Activated CD8-positive, alpha-beta T cell treated with anti-CD3 and anti-CD28 coated beads for 36 hours (primary cell): Measurements from ENCODE around the gene ALKAL2. TPM values are rescaled to one million over a fixed set of nuclear protein-coding genes. Genes with fewer than 3 reads are reported as not detected.

Source experiments
- ATAC-seq: fragments of 200-7000 bp; cut with Tn5 transposase; one replicate; pipeline ENCODE4 v1.10.0; 2021; ENCODE audit warnings: mild to moderate bottlenecking, moderate library complexity
- CTCF ChIA-PET: fragments of 350-600 bp; sonication (Branson Sonifier 250); formaldehyde crosslinking; loops from one replicate; lab custom pipeline; 2021; ENCODE audit warnings: antibody characterized with exemption; lab: Charles Lee
- POLR2A ChIA-PET: fragments of 350-600 bp; sonication (Branson Sonifier 250); formaldehyde crosslinking; loops from one replicate; lab custom pipeline; 2021; ENCODE audit warnings: antibody characterized with exemption; lab: Charles Lee
- DNase-seq: peaks from one replicate; pipeline ENCODE4 v3.0.0-alpha.2; 2020
- H3K27ac Mint-ChIP-seq: one replicate; pipeline ENCODE4 v1.8.0; 2021; ENCODE audit warnings: mild to moderate bottlenecking, mixed read lengths
- H3K27me3 Mint-ChIP-seq: one replicate; pipeline ENCODE4 v1.8.0; 2021; ENCODE audit warnings: mixed read lengths
- H3K36me3 Mint-ChIP-seq: one replicate; pipeline ENCODE4 v1.8.0; 2021; ENCODE audit warnings: low read depth, mixed read lengths
- H3K4me1 Mint-ChIP-seq: one replicate; pipeline ENCODE4 v1.8.0; 2021; ENCODE audit warnings: low read depth, mixed read lengths
- H3K4me3 Mint-ChIP-seq: one replicate; pipeline ENCODE4 v1.8.0; 2021; ENCODE audit warnings: mild to moderate bottlenecking, moderate library complexity, mixed read lengths
- H3K9me3 Mint-ChIP-seq: one replicate; pipeline ENCODE4 v1.8.0; 2021; ENCODE audit warnings: mixed read lengths
- intact Hi-C: fragments of 100-400 bp; cut with micrococcal nuclease; formaldehyde crosslinking; loops from one replicate; pipeline ENCODE4 v1.10.0; 2022
- total RNA-seq, 2 experiments: library from RNA; stranded (reverse); gene quantifications; one replicate each; pipeline ENCODE4 v1.2.3, GENCODE V29; 2021
- TF ChIP-seq, protein P1 (sequence below): fragments of 200-600 bp; IDR thresholded peaks from one replicate; pipeline ENCODE4 v1.8.0; 2022; ENCODE audit warnings: antibody characterized with exemption, mild to moderate bottlenecking

ALKAL2 gene
- total RNA-seq, 2 experiments from 2014 or later, result not detected

DNA sequence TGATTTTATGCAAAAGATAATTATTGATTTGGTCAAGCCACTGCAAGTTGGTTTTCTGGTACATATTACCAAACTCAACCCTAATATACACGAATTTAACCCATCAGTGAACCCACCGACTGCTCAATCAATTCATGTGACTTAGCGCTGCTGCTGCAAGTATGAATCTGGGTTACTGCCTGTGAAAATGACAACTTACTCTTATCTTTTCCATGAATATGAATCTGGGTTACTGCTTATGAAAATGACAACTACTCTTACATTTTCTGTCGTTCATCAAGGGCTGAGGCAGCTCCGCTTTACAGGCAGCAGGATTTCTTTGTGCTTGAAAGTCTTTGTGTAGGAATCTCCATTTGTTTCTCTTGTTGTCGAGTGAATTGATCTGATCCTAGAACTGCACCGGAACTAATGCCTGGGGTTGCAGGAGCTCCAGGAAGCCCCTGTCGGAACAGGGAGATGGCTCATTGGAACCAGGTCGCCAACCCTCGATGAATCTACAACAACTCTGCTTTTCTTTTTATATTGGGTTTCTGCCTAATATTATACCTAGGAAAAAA lies 22.1 kb upstream of the ALKAL2 start:
- ATAC-seq, result no peak
- CTCF ChIA-PET, result no interaction called here

DNA sequence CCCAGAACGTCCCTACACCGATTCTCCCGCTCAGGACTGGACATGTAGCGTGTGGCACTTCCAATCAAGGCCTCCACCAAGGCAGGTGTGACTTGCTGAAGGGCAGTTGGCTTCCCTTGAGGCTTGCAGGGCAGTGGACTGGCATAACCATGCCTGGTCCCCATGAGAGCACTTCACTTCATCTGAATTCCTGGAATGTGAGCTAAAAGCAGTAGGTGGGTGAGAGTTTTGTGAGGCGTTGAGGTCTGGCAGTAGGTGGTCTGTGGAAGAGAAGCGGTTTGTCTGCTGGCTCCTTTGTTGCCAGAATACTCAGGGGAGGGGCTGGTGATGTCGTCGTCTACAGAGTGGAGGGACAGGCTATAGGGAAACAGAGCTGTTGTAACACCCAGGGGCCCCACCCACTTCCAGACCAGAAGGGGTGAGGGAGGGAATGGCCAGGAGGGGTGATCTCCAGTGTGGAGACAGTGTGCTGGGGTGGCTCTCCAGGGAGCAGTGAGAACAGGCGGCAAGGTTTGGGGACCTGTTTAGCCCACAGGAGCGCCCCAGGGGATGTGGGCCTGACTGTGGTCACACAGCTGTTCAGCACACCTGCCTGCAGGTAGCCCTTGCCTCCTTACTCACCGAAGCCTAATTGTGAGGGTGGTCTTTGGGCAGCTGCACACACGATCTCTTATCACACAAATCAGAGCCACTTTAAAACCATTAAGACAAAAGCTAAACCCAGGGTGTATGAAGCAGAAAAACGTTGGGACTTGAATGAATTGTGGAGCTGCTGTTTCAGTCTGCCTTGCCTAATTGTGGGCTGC lies 21.5 kb upstream of the ALKAL2 start:
- Mint-ChIP-seq H3K4me3 (no peak overlapping the region), H3K9me3 (no peaks in the 10 kb centered on the region), H3K27me3 (peaks cover 3% of the 10 kb centered on the region), H3K36me3 (no peaks in the 10 kb centered on the region), H3K27ac (no peak overlapping the region), H3K4me1 (no peaks in the 10 kb centered on the region)
- CTCF ChIA-PET, result no interaction called here
- DNase-seq (no peak), ATAC-seq (no peak)
- TF ChIP-seq, protein P1, sequence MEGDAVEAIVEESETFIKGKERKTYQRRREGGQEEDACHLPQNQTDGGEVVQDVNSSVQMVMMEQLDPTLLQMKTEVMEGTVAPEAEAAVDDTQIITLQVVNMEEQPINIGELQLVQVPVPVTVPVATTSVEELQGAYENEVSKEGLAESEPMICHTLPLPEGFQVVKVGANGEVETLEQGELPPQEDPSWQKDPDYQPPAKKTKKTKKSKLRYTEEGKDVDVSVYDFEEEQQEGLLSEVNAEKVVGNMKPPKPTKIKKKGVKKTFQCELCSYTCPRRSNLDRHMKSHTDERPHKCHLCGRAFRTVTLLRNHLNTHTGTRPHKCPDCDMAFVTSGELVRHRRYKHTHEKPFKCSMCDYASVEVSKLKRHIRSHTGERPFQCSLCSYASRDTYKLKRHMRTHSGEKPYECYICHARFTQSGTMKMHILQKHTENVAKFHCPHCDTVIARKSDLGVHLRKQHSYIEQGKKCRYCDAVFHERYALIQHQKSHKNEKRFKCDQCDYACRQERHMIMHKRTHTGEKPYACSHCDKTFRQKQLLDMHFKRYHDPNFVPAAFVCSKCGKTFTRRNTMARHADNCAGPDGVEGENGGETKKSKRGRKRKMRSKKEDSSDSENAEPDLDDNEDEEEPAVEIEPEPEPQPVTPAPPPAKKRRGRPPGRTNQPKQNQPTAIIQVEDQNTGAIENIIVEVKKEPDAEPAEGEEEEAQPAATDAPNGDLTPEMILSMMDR, result no peak
- POLR2A ChIA-PET, result no interaction called here
- intact Hi-C loops, result no loop called here

More for the DNA sequence above, 22.1 kb upstream of the ALKAL2 start:
- no peaks in the 10 kb centered on the region for H3K36me3 Mint-ChIP-seq
- no peak for DNase-seq
- no peaks in the 10 kb centered on the region for H3K9me3 Mint-ChIP-seq
- H3K27ac Mint-ChIP-seq, result no peak overlapping the region
- POLR2A ChIA-PET, result no interaction called here
- TF ChIP-seq, protein P1, result no peak
- no peak overlapping the region for H3K4me3 Mint-ChIP-seq
- intact Hi-C loops, result no loop called here
- H3K27me3 Mint-ChIP-seq, result peaks cover 3% of the 10 kb centered on the region
- no peaks in the 10 kb centered on the region for H3K4me1 Mint-ChIP-seq

DNA sequence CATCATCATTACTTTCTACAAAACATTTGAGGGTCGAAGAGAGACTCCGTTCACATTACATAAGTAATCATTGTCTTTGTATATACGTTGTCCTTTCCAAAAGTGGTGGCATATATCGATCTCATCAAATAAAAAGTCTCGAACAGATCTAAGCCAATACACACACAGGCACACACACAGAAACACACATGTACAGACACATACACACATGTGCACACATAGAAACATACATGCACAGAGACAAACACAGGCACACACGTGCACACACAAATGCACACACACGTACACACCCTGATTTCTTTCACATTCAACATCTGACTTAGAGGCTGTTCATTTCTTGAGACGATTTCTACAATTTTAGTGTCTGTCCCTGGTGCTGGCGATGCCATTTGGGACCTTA lies 17.5 kb upstream of the ALKAL2 start:
- intact Hi-C loops, result no loop called here
- Mint-ChIP-seq H3K4me1 (no peaks in the 10 kb centered on the region), H3K27ac (no peak overlapping the region), H3K27me3 (peaks cover 3% of the 10 kb centered on the region), H3K4me3 (no peak overlapping the region), H3K9me3 (no peaks in the 10 kb centered on the region), H3K36me3 (no peaks in the 10 kb centered on the region)
- TF ChIP-seq, protein P1, result no peak
- CTCF ChIA-PET, result no interaction called here
- ATAC-seq (no peak), DNase-seq (no peak)
- POLR2A ChIA-PET, result no interaction called here

DNA sequence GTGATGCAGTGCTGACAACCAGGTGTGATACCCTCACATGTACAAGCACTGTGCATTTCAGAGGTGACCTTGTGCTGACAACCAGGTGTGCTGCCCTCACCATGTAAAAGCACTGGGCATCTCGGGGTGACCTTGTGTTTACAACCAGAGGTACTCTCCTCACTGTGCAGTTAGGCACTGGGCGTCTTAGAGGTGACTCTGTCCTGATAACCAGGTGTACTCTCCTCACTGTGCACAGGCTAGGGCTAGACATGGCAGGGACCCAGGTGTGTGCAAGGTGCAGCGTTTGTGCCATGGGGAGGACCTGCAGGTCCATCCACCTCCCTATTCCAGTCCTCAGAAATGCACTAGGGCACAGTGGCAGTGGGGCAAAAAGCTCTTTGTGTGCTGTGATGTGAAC lies 8.5 kb upstream of the ALKAL2 start:
- intact Hi-C loops, result no loop called here
- ATAC-seq (no peak), DNase-seq (no peak)
- no peak overlapping the region for H3K4me3 Mint-ChIP-seq
- no peaks in the 10 kb centered on the region for H3K36me3 Mint-ChIP-seq
- no peak overlapping the region for H3K27ac Mint-ChIP-seq
- TF ChIP-seq, protein P1, result no peak
- ChIA-PET CTCF (no interaction called here), POLR2A (no interaction called here)
- H3K9me3 Mint-ChIP-seq, result peaks cover 3% of the 10 kb centered on the region
- peaks cover 22% of the 10 kb centered on the region for H3K27me3 Mint-ChIP-seq
- H3K4me1 Mint-ChIP-seq, result no peaks in the 10 kb centered on the region

DNA sequence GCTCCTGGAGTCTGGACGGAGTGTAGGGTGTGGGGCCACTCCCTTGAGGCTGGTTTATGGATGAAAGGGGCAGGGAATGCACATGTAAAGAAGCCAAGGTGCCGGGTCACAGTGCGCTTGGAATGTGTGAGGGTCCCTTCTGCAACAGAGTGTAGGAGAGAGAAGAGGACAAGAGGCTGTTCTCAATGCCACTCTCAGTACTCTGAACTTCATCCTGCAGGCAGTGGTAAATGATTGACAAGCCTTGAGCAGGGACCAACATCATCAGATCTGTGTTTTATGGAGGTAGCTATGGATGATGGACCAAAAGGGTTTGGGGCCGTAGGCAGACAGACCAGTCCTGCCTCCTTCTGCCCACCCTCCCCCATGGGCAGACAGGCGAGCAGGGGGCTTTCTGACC lies 7.2 kb upstream of the ALKAL2 start:
- Mint-ChIP-seq H3K9me3 (peaks cover 3% of the 10 kb centered on the region), H3K4me3 (no peak overlapping the region), H3K27ac (no peak overlapping the region), H3K4me1 (no peaks in the 10 kb centered on the region), H3K27me3 (peaks cover 26% of the 10 kb centered on the region), H3K36me3 (no peaks in the 10 kb centered on the region)
- no peak for ATAC-seq
- POLR2A ChIA-PET, result no interaction called here
- intact Hi-C loops, result no loop called here
- CTCF ChIA-PET, result no interaction called here
- no peak for DNase-seq
- TF ChIP-seq, protein P1, result no peak
